ENCODE data around the gene CCDC91.
A peak's percentile ranks its signal among the peaks of the same experiment; 100 is the strongest.
"Not testable (repeated sequence)": the region's sequence is repeated elsewhere in the genome, so short reads cannot be mapped to it uniquely, and the experiment has no call there.

Gene CCDC91

DNA sequence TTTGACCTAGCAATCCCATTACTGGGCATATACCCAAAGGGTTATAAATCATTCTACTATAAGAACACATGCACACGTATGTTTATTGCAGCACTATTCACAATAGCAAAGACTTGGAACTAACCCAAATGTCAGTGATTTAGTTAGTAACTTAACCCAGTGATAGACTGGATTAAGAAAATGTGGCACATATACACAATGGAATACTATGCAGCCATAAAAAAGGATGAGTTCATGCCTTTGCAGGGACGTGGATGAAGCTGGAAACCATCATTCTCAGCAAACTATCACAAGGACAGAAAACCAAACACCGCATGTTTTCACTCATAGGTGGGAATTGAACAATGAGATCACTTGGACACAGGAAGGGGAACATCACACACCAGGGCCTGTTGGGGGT, 189.5 kb downstream of the CCDC91 start:
- DNase-seq = not testable (repeated sequence)

GRCh38 chr12:28383368-28383767, 193.1 kb downstream of the CCDC91 start:
- DNase-seq = no peak

GRCh38 chr12:28388879-28389278, 198.6 kb downstream of the CCDC91 start:
- DNase-seq = no peak

DNA sequence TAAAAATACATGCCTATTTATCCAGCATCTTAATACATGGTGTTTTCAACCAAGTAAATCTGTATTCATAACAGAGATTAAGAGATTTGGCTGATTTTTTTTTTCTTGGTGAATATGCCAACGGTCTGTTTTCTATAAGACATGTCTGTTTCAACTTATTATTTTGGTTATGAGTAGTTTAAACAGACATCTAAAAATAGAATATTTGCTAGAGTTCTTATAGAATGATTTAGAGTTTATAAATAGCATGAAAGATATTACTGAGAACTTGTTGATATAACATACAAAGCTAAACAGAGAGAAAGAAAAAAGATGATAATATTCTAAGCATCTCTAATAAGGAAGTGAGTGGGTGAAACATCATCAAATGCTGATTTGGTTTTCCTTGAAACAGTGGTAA, 199.9 kb downstream of the CCDC91 start:
- DNase-seq = no peak

- DNase-seq = no peak
Measured at GRCh38 chr12:28390761-28391385, 200.6 kb downstream of the CCDC91 start.

- no peak for DNase-seq
Measured at GRCh38 chr12:28409892-28410291, 219.6 kb downstream of the CCDC91 start.

- no peak for DNase-seq
Measured at GRCh38 chr12:28413460-28414109, 223.3 kb downstream of the CCDC91 start.

DNA sequence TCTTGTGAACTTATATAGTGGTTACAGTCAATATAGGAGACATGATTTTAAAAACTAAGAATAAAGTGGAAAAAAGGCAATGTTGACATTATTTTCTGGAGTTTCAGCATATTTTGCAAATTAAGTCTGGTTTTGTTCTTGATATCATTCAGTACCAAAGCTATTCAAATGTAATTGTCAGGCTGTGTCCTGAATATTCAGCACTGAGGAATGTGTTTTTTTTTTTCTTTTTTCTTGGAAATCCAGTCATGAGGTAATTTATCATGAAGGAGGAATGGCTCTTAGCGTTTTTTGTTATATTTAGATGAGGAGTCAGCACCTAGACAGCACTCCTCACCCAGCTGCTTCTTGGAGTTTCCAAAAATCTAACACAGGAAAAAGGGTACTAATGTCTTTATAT, 225.5 kb downstream of the CCDC91 start:
- DNase-seq = no peak

DNA sequence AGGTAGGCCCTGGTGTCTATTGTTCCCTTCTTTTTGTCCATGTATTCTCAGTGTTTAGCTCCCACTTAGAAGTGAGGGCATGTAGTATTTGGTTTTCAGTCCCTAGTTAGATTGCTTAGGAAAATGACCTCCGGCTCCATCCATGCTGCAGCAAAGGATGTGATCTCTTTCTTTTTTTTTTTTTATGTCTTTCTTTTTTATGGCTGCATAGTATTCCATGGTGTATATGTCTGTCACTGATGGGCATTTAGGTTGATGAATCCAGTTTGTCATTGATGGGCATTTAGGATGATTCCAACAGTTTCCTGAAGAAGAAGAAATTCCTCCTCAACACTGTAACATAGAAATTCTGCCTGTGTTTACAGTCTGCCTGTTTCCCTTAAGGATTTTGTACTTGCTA, 231.1 kb downstream of the CCDC91 start:
- no peak for DNase-seq

GRCh38 chr12:28424965-28425364, 234.7 kb downstream of the CCDC91 start:
- no peak for DNase-seq

DNA sequence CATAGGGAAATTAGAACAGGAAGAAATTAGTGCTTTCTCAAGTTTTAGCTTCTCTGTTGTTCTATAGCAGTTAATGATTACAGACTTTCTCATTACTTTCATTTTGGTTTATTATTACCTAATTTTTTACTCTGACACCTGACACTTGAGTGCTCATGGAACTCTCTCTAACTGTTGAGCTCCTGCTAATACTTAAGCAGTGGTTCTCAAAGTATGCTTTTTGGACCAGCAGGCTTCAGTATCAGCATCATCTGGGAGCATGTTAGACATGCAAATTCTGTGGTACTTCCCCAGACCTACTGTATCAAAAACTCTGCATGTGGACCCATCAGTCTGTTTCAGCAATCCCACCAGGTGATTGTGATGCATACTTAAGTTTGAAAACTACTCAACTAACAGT, 235.3 kb downstream of the CCDC91 start:
- DNase-seq = no peak

DNA sequence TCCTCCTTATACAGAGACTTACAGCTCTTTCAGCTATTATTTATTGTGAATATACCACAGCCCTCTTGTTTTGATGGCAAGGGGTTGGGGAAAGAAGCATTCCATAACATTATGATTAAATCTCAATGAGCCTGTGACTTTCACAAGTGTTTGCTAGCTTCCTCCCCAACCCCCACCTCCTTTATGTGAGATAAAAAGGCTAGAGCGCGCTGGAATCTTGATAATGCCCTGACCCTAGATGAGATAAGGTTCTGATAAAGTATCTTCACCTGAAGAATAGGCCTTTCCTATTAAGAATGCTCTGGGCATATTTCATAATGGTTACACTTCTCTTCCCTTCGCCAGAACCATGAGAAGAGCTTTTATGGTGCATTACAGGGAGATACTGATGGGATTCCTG, 236.8 kb downstream of the CCDC91 start:
- no peak for DNase-seq

DNA sequence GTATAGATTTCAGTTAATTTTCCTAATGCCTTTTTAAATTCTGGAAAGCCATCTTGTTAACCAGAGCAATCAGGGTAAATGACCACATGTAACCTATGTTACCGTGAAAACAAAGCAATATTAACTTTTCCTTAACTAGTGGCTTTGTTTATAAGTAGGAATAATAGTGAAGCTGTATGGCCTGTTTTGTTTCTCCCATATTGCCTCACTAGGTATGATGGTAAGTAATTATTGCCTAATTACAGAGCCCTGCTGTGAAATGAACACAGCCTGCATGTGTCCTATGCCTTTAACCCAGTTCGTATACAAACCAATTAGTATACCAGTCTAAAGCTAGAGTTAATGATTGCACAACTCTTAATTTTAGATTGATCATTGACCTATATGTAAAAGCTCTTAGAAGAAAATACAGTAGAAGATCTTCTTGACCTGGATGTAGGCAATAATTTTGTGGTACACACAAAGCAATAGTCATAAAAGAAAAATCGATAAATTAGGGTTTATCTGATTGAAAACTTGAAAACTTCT, 249.9 kb downstream of the CCDC91 start:
- no peak for DNase-seq

- no peak for DNase-seq
Measured at GRCh38 chr12:28442101-28442500, 251.8 kb downstream of the CCDC91 start.

- DNase-seq = peak; percentile 7
Measured at GRCh38 chr12:28443337-28443736, 253.1 kb downstream of the CCDC91 start.

DNA sequence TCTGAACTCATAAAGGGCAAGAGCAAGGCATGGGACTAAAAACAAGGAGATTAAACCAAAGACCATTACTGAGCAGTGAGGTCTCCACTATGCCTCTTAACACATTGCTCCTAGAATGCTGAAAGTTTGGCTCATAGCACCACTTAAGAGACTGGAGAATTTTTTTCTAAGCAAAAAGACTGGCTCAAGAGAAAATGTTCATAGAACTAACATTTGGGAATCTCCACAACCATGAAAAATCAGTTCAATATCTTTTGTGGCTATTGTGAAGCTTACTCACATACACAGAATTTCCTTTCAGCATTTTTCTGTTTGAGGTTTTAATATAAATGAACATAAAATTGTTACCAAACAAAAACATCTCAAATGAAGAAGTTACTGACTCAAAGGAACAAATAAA, 255.8 kb downstream of the CCDC91 start:
- DNase-seq = no peak

- no peak for DNase-seq
Measured at GRCh38 chr12:28453686-28454085, 263.4 kb downstream of the CCDC91 start.

DNA sequence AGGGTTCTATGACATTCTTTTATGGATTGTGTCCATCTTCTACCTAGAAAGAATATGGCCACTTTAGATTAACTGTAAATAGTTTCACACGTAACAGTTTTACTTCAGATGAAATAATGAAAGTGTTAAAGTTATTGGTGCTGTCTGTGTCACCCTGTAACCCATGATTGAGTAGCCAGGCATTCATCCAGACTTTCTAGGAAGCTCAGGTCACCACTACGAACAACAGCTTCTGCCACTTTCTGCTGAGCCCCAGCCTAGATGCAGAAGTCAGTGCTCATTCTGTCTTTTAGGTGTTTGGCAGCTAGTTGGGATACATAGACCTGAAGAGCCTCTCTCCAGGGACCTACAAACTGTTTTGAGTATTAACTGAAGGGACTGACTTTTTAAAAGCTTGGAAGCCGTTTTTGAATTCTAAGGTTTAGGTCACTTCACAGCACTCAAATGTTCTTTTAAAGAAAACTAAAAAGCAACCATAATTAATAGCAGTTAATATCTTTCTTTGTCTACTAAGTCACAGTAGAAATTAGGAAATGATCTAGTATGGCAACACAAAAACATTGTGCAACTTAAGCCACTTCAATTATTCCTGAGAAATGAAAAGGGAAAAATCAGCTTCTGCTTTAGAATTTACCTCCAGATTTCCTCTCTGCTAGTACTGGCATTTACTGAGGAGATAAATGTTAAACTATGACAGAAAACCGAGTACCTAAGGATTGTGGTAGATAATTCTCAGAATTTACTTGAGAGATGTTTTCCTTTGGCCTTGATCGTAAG, 266.9 kb downstream of the CCDC91 start:
- DNase-seq = no peak

GRCh38 chr12:28457785-28458184, 267.5 kb downstream of the CCDC91 start:
- DNase-seq = no peak

DNA sequence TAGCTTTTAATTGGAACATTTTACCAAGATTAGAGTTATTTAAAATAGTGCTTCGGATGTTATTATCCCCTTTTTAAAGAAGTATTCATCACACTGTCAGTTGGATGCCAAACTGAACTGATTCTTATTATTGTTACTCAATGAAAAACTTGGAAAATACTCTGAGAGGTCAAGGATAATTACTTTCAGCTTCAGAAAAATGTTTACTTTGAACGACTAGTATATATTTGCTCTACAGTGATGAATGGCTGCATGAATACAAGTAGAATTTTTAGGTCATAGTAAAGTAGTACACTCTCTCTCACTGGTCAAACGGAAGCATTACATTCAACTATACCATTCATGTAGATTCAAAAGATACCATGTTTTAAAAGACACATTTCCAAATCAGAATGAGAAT, 269.2 kb downstream of the CCDC91 start:
- no peak for DNase-seq

DNA sequence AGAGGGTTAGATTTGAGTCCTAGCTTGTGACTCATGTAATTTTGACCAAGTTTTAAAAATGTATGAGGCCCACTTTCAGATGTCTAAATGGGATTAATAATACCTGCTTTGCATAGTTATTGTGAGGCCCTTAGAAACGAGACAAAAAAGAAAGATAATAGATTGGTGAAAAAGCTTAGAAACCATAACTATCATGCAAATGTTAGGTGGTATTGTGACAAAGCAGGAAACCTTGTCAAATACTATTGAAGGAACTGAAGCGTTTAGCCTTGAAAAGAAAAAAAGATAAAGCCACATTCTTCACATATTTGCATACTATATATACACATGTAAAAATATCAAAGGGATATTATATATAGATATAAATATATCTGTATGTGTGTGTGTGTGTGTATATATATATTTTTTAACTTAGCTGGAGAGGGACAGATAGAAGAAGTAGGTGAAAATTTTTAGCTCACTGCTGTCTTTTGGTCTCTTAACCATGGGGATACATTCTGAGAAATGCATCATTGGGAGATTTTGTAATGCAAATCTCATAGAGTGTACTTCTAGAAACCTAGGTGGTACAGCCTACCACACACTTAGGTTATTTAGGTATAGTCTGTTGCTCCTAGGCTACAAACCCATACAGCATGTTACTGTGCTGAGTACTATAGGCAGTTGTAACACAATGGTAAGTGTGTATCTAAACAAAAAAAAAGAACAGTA, 270.3 kb downstream of the CCDC91 start:
- no peak for DNase-seq

GRCh38 chr12:28463396-28463795, 273.1 kb downstream of the CCDC91 start:
- DNase-seq = no peak

DNA sequence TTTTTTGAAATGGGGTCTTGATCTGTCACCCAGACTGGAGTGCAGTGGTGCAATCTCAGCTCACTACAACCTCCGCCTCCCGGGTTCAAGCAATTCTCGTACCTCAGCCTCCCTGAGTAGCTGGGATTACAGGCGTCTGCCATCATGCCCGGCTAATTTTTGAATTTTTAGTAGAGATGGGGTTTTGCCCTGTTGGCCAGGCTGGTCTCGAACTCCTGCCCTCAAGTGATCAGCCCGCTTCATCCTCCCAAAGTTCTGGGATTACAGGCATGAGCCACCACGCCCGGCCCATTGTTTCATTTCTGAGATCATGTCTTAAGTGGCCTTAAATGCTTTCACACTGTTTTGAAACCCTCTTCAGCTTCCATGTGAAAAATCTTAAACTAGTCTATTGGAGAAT, 281.5 kb downstream of the CCDC91 start:
- DNase-seq = not testable (repeated sequence)

Measured in NCI-H2081 treated with DMSO at 0.1 percent for 48 hours (cell line).